ENCODE data around the gene HSBP1. TPM values are rescaled to one million over a fixed set of nuclear protein-coding genes. Genes with fewer than 3 reads are reported as not detected.

The HSBP1 gene
- total RNA-seq, 1 experiment from 2014 or later: 230 TPM

DNA sequence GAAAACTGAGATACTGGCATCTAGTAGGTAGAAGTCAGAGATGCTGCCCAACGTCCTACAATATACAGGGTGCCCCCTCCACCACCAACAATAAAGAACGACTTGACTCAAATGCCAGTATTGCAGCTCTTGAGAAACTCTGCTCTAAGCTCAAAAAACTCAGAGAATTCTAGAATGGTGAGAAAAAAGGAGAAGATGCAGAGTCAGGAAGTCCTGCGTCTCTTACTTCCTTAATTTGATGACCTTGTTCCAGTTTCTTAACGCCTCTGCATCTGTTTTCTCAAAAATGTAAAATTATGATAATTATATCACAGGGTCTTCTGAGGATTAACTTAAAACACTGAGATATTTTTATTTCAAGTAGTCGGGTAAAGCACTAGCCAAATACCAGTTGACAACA lies 1.7 kb upstream of the HSBP1 start:
- peaks cover 8 to 22% (median 13%) of the 10 kb centered on the region in 3 experiments; a peak in 6 of 7 replicates for H3K36me3 Mint-ChIP-seq (ENCODE audit: insufficient read depth in 1 of 3, low read depth in 3 of 3)
- H3K4me1 Mint-ChIP-seq: peaks cover 34 to 38% of the 10 kb centered on the region in 2 experiments
- Histone ChIP-seq H3K9me3 (ENCODE audit: control insufficient read depth, low read depth, low read length) (no peaks in the 10 kb centered on the region), H3K23ac (ENCODE audit: insufficient read length, low read depth, low read length) (no peak overlapping the region), H3K4me2 (ENCODE audit: insufficient read depth, insufficient read length, low read length) (no peak overlapping the region), H3K79me2 (ENCODE audit: insufficient read depth, low read length) (peaks cover 8% of the 10 kb centered on the region; the same call in 1 of the 2 replicates), H3T11ph (ENCODE audit: low read length) (no peak overlapping the region), H4K20me1 (ENCODE audit: control insufficient read depth, insufficient read depth, insufficient read length) (peaks cover 2% of the 10 kb centered on the region), H4K91ac (ENCODE audit: insufficient read length, low read depth, low read length) (no peak overlapping the region), H4K5ac (ENCODE audit: insufficient read length, low read depth, low read length) (no peak overlapping the region), H2AK5ac (ENCODE audit: insufficient read length, low read length) (no peak overlapping the region), H3K9ac (ENCODE audit: extremely low read depth, insufficient read length, low read length) (no peak overlapping the region), H3K4ac (ENCODE audit: low read depth, low read length) (no peak overlapping the region), H2BK5ac (ENCODE audit: insufficient read length, low read length) (no peak overlapping the region), H3K14ac (ENCODE audit: insufficient read depth, low read length) (no peak overlapping the region), H3K23me2 (ENCODE audit: insufficient read length, low read depth, low read length, poor library complexity, severe bottlenecking) (peaks cover 3% of the 10 kb centered on the region), H3K27ac (ENCODE audit: insufficient read length, low read depth, low read length) (no peak overlapping the region), H3K4me1 (ENCODE audit: insufficient read depth, low read length) (peaks cover 17% of the 10 kb centered on the region), H2BK15ac (ENCODE audit: low read depth, low read length) (no peak overlapping the region), H2AFZ (ENCODE audit: low read length) (no peak overlapping the region), H2BK120ac (ENCODE audit: low read depth, low read length, poor library complexity, severe bottlenecking) (no peak overlapping the region), H2BK20ac (ENCODE audit: low read depth, low read length, poor library complexity, severe bottlenecking) (no peak overlapping the region), H3K27me3 (ENCODE audit: insufficient read depth, low read length) (no peaks in the 10 kb centered on the region), H3K79me1 (ENCODE audit: insufficient read depth, low read depth, low read length, poor library complexity, severe bottlenecking) (peaks cover 4% of the 10 kb centered on the region), H4K8ac (replicated peaks; ENCODE audit: insufficient read length, low read depth, low read length) (no peak overlapping the region), H3K56ac (ENCODE audit: insufficient read length, low read depth, low read length) (no peak overlapping the region), H2BK12ac (ENCODE audit: insufficient read length, low read depth, low read length) (no peak overlapping the region), H3K18ac (ENCODE audit: insufficient read length, low read depth, low read length) (no peak overlapping the region)
- DNase-seq: no peak
- H3K27me3 Mint-ChIP-seq (ENCODE audit: low read depth): 0 out of 2 replicates have a peak, but pooled peaks cover 1% of the 10 kb centered on the region
- TF ChIP-seq, protein P1, sequence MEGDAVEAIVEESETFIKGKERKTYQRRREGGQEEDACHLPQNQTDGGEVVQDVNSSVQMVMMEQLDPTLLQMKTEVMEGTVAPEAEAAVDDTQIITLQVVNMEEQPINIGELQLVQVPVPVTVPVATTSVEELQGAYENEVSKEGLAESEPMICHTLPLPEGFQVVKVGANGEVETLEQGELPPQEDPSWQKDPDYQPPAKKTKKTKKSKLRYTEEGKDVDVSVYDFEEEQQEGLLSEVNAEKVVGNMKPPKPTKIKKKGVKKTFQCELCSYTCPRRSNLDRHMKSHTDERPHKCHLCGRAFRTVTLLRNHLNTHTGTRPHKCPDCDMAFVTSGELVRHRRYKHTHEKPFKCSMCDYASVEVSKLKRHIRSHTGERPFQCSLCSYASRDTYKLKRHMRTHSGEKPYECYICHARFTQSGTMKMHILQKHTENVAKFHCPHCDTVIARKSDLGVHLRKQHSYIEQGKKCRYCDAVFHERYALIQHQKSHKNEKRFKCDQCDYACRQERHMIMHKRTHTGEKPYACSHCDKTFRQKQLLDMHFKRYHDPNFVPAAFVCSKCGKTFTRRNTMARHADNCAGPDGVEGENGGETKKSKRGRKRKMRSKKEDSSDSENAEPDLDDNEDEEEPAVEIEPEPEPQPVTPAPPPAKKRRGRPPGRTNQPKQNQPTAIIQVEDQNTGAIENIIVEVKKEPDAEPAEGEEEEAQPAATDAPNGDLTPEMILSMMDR (conservative IDR thresholded peaks at IDR 0.05): no peak
- WGBS (ENCODE audit: extremely low coverage, insufficient read length, low lambda C conversion rate): no CpG with 5 or more reads among the region's 5 CpGs
- no peaks in the 10 kb centered on the region; a peak in 1 of 5 replicates for H3K9me3 Mint-ChIP-seq
- H3K4me3 Mint-ChIP-seq: no peak overlapping the region
- H3K27ac Mint-ChIP-seq: no peak overlapping the region
